Head of caudate nucleus (tissue), 42 donors: ENCODE results near the gene COX10.
A peak's percentile ranks its signal among the peaks of the same experiment; 100 is the strongest.
"Not testable (repeated sequence)": the region's sequence is repeated elsewhere in the genome, so short reads cannot be mapped to it uniquely, and the experiment has no call there.

Experiments
- DNase-seq, 42 donors: peaks; one replicate each; pipeline versions ENCODE4 v3.0.0 to v3.0.0-alpha.2; 2020 to 2021; ENCODE audit warnings: mixed read lengths in 7 of 42
- intact Hi-C: fragments of 100-400 bp; cut with DNase I; formaldehyde crosslinking; loops from one replicate; pipeline ENCODE4 v1.15.0; 2022

The COX10 gene

GRCh38 chr17:14069251-14070021 is at the start of gene COX10:
COX10 (plus strand) TSS chr17:14069504; CDS start chr17:14069606, 102 bp downstream.
- intact Hi-C loops, result no loop called here
- peak; percentile 71 to 95 (median 88) for DNase-seq

DNA sequence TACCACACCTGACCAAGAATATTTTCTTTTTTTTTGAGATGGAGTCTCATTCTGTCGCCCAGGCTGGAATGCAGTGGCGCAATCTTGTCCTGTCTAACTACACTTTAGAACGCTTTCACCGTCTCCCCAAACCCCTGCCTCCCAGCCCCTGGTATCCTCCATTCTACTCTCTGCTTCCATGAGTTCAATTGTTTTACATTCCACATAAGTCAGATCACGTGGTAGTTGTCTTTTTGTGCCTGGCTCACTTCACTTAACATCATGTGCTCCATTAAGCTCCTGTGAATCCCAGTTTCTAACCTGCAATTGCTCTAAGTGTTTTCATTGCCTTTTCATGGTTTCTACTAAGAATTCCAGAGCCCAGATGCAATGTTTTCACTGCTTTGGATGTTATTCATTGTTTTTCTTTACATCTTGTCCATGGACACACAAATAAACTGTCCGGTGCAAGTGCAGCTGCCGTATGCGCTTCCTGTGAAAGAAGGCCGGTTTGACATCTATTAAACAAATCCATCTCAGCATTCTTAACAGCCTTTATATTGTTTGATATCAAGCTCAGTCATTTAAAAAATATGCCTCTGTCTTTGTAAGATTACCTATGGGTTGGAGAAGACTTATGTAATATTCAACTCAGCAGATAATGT is 47.5 kb upstream of the COX10 start:
- DNase-seq, intact Hi-C loops: not testable (repeated sequence)

DNA sequence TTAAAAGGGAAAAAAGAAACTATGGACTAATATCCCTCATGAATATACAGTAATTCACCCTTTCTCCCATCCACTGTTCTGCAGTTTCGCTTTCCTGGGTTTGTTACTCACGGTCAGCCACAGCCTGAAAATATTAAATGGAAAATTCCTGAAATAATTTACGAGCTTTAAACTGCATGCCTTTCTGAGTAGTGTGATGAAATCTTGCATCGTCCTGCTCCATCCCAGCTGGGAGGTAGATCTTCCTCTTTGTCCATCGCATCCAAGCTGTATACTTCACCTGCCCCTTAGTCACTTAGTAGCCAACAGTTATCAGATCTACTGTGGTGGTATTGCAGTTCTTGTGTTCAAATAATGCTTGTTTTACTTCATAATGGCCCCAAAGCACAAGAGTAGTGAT is 39.5 kb upstream of the COX10 start:
- DNase-seq, intact Hi-C loops: not testable (repeated sequence)

DNA sequence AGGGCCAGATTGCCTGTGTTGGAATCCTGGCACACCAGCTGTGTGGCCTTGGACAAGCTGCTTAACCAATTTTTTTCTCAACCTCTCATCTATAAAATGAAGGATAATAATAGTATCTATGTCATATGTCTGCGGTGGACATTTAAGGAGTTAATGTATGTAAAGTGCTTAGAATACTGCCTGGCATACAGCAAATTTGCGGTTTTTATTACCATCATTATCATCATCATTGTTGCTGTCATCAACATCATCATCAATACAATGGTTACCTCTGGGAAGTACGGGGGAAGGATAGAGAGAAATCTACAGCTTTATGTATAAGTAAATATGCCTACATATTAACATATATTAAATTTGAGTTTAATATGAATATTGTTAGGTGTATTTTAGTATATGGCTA is 37.1 kb upstream of the COX10 start:
- intact Hi-C loops, result no loop called here

DNA sequence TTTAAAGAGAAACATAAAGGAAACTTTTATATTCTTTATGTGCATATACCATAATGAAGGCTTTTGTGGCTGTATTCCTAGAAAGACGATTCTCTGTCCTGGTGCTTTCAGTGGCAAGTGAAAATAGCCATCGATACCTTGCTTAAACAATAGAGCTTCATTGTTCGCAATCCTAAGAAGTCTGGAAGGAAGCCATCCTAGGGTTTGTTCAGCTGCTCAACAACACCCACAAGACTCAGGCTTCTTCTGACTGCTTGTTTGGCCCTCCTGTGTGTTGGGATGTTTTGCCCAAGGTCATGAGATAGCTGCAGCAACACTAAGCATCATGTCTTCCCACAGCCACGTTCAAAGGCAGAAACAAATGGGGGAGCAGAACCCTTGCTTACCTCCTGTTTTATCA is 36.1 kb upstream of the COX10 start:
- intact Hi-C loops, result no loop called here
- no peak for DNase-seq

More for the DNA sequence above, 37.1 kb upstream of the COX10 start:
- DNase-seq, result no peak

GRCh38 chr17:14037453-14037852 is 31.9 kb upstream of the COX10 start:
- intact Hi-C loops, result no loop called here
- DNase-seq, result no peak

GRCh38 chr17:14038206-14038605 is 31.1 kb upstream of the COX10 start:
- no peak for DNase-seq
- intact Hi-C loops, result no loop called here

DNA sequence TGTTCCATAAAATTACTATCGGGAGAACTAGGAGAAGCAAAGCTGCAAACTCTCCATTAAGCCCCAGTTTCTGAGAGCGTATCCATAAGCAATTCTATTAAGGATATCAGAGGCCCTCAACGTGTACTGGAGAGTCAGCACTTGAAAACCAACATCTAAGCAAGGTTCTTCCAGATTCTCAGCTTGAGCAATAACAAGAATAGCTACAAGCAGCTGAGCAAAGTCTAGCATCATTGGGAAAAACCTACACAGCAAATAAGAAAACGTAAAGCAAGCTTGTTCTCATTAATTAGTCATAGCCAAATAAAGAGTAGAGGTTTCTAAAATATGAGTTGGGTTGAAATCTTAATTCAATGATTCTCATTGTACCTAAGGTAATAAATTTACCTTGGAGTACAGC is 26.9 kb upstream of the COX10 start:
- DNase-seq, result no peak
- intact Hi-C loops, result no loop called here

DNA sequence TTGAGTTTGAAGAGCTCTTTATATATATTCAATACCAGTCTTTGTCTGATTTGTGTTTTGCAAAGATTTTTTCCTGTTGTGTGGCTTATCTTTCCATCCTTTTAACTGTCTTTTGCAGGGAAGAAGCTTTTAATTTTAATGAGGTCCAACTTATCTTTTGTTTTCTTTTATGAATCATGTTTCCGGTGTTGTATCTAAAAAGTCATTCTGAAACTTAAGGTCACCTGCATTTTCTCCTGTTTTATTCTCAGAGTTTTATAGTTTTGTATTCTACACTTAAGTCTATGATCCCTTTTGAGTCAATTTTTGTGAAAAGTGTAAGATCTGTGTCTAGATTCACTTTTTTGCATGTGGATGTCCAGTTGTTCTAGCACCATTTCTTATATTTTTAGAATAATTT is 24.6 kb upstream of the COX10 start:
- no peak for DNase-seq
- intact Hi-C loops, result no loop called here

- intact Hi-C loops, result no loop called here
Observed at GRCh38 chr17:14046978-14047377, 22.3 kb upstream of the COX10 start.

GRCh38 chr17:14047591-14047990 is 21.7 kb upstream of the COX10 start:
- intact Hi-C loops, result no loop called here
- DNase-seq, result no peak

More at GRCh38 chr17:14046978-14047377, 22.3 kb upstream of the COX10 start:
- no peak for DNase-seq

DNA sequence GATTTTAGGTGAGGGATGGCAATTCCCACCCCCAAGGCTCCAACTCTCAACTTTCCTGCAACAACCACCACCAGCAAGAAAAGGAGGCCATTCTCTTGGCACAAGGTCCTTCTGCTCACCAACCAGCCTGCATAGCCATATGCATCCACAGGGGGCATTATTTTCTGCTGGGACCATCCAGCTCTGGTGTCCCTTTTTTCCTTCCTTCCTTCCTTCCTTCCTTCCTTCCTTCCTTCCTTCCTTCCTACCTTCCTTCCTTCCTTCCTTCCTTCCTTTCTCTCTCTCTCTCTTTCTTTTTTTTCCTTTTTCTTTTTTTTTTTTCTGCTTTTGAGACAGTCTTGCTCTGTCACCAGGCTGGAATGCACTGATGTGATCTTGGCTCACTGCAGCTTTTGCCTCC is 21.1 kb upstream of the COX10 start:
- intact Hi-C loops, result no loop called here
- no peak for DNase-seq

DNA sequence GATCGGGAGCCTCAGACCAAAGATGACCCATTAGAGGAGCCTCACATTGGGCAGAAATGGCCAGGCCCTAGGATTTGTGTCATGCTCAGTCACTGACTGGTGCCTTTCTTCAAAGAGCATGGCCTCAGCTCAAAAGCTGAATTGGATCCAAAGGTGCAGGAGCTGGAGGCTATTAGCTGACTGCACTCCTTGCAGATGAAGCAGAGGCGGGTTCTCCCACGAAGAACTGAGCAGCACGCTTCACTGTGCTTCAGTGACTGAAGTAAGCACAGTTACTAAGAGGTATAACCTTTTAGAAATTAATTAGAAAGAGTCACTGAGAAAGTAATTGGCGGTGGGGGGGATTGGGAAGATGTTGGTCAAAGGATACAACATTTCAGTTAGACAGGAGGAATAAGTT is 18.7 kb upstream of the COX10 start:
- peak in 38 of 42 donors; percentile 6 to 84 (median 44) for DNase-seq
- intact Hi-C loops, result no loop called here

GRCh38 chr17:14051692-14052091 is 17.6 kb upstream of the COX10 start:
- no peak for DNase-seq
- intact Hi-C loops, result no loop called here

DNA sequence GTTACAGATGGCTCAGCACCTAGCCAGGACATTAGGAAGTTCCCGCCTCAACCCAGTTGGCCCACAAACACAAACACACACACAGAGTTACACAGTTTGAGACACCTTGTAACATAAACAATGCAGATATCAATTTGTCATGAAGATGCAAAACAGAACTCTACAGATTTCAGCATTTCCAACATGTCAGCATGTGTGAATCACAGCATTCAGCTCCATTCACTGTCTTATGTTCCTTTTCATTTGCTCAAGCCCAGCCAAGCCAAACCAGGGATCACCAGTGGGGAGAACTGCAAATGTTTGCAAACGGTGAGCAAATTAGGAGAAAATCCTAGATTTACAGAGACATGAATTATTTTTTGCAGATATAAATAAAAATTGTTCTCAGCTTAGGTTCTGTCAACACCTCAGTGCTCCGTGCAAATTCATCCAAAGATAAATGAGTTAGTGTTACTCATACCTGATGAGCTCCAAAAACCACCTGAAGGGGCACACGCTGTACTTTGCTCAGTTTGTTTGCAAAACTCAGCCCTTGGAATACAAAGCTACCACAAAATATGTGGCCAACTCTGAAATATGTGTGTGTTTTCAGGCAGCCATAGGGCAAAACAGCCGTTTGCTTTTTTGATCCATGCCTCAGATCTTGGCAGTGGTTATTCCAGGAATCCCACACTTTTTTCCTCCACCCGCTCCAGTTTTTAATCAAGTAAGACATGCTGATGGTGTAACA is 16.3 kb upstream of the COX10 start:
- no peak for DNase-seq
- intact Hi-C loops, result no loop called here

DNA sequence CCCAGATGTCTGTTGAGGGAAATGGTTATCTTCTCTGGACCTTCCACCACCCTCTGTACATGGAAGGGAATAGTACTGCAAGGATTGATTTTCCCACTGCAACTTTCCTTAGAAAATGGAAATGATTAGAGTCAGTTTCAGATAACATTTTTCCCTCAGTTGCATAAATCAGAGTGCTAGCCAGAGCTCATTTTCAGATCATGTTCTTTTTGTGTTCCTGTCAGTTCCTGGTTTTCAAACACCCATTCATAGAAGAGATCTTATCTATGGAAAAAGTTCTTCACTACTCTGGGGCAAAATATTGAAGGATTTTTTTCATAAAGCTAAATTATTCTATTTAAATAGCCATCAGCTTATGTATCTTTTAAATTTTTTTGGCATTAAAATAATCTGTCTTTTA is 11.7 kb upstream of the COX10 start:
- intact Hi-C loops, result no loop called here
- DNase-seq, result no peak

DNA sequence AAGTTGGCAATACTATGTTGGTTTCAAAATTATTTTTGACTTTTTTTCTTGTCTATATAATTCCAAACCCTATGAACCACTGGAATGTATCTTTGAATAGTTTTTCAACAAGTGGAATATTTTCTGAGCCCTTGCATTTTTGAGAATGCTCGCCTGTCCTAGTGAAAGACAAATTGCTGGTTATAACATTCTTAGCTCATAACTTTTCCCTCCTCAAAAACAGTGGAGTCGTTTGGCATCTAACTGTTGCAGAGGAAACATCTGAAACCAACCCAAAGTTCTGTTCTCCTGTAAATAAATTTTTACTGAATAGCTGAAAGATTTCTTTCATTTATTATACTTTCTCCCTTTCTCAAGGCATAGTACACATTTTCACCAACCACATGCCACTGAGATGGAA is 11.3 kb upstream of the COX10 start:
- no peak for DNase-seq
- intact Hi-C loops, result no loop called here

GRCh38 chr17:14060706-14061105 is 8.6 kb upstream of the COX10 start:
- intact Hi-C loops, result no loop called here

DNA sequence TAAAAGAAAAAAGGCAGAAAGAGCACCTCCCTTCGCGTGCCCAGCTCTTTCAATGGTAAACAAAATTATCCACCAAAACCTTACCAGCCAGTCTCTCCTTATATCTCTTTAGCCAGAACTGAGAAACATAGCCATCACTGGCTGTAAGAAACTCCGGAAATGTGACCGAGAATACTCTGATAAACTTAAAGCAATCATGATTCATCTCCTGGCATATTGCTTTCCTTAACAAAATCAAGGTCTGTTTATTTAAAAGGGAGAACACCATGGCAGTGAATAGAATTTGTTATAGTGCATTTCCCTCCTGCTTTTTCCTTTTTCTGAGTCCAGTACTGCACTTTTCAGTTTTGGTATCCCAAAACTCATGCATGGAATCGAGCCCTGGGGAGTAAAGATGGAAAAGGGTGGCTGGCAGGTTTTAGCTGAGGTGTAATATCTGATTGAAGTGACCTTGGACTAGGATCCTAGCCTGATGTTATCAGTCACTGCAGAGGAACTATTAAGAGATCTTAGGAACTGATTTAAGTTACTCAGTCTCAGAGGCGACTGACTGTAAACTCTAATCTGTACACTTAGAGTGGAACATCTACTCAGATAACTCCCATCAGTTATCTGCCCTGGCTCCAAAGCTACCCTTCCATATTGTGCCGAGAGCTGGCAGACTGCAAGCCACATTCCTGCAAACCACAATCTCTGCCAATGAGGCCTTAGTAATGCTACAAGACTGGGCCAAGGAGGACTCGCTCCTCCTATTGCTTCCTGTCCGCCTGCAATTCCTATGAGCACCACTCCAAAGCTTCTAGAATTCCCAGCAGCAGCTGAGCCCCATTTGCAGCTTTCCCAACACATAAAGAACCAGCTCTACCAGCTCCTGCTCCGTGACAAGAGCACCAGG is 7.4 kb upstream of the COX10 start:
- no peak for DNase-seq
- intact Hi-C loops, result no loop called here

More at GRCh38 chr17:14060706-14061105, 8.6 kb upstream of the COX10 start:
- DNase-seq, result no peak
